Activated naive CD4-positive, alpha-beta T cell treated with anti-CD3 and anti-CD28 coated beads, Interleukin-2, amount 50 U/mL, for 16 hours (primary cell): Measurements from ENCODE around the gene SMG5.

Experiments used
- DNase-seq: peaks from one replicate; pipeline ENCODE4 v3.0.0-alpha.2; 2020

SMG5 gene

GRCh38 chr1:156281693-156282478, 739 bp downstream of the SMG5 start:
- no peak for DNase-seq

- DNase-seq: peak; percentile 60
Observed at GRCh38 chr1:156281281-156281680, 1.3 kb downstream of the SMG5 start.

GRCh38 chr1:156279837-156280236, 2.8 kb downstream of the SMG5 start:
- no peak for DNase-seq

- no peak for DNase-seq
Observed at GRCh38 chr1:156276966-156277381, 5.7 kb downstream of the SMG5 start.

- no peak for DNase-seq
Observed at GRCh38 chr1:156276532-156276931, 6.1 kb downstream of the SMG5 start.

GRCh38 chr1:156270314-156270713, 12.3 kb downstream of the SMG5 start:
- no peak for DNase-seq

GRCh38 chr1:156268336-156268735, 14.3 kb downstream of the SMG5 start:
- no peak for DNase-seq

GRCh38 chr1:156266051-156266450, 16.6 kb downstream of the SMG5 start:
- no peak for DNase-seq

- no peak for DNase-seq
Observed at GRCh38 chr1:156263288-156263655, 19.4 kb downstream of the SMG5 start.

GRCh38 chr1:156262461-156263287, 20.0 kb downstream of the SMG5 start:
- no peak for DNase-seq

- DNase-seq: no peak
Observed at GRCh38 chr1:156260896-156261295, 21.7 kb downstream of the SMG5 start.

- DNase-seq: no peak
Observed at GRCh38 chr1:156259805-156260204, 22.8 kb downstream of the SMG5 start.

- no peak for DNase-seq
Observed at GRCh38 chr1:156258859-156259258, 23.8 kb downstream of the SMG5 start.

- DNase-seq: no peak
Observed at GRCh38 chr1:156257711-156258110, 24.9 kb downstream of the SMG5 start.

- no peak for DNase-seq
Observed at GRCh38 chr1:156253634-156254033, 29.0 kb downstream of the SMG5 start.

GRCh38 chr1:156251527-156251926, 31.1 kb downstream of the SMG5 start:
- DNase-seq: no peak

GRCh38 chr1:156249593-156249992, 33.0 kb downstream of the SMG5 start:
- no peak for DNase-seq

GRCh38 chr1:156248323-156248683, 34.3 kb downstream of the SMG5 start:
- DNase-seq: no peak

- DNase-seq: no peak
Observed at GRCh38 chr1:156247460-156248322, 34.9 kb downstream of the SMG5 start, which contains the start of gene PAQR6. Gene PAQR6 (minus strand): TSS chr1:156248056. CDS start chr1:156246731, 1,325 bp downstream.

- DNase-seq: no peak
Observed at GRCh38 chr1:156246781-156247459, 35.7 kb downstream of the SMG5 start.

GRCh38 chr1:156246241-156246780, 36.3 kb downstream of the SMG5 start:
- DNase-seq: no peak
